Mammary epithelial cell (primary cell): ENCODE data around the gene IFIT2.

ENCODE experiments used
- CTCF ChIP-seq, 2 donors: IDR thresholded peaks in 1 of 2; conservative IDR thresholded peaks in 1 of 2; 2 replicates each; pipeline ENCODE4 v1.5.1; 2011 to 2012; ENCODE audit warnings: inconsistent platforms in 2 of 2, low read length in 2 of 2, mild to moderate bottlenecking in 2 of 2, control low read depth in 1 of 2, low read depth in 1 of 2; ENCODE audit not compliant: insufficient read depth in 1 of 2; ENCODE audit errors: extremely low read depth in 1 of 2
- EZH2 ChIP-seq: IDR thresholded peaks from 2 replicates; pipeline ENCODE4 v1.6.1; 2012; ENCODE audit warnings: low read length, inconsistent platforms, borderline replicate concordance

- TF ChIP-seq CTCF (conservative IDR thresholded peaks at IDR 0.05 in 1 of 2, IDR thresholded peaks at IDR 0.05 in 1 of 2; ENCODE audit: extremely low read depth in 1 of 2, insufficient read depth in 1 of 2, low read depth in 1 of 2, low read length in 2 of 2) (no peak), EZH2 (no peak)
Observed at GRCh38 chr10:89339875-89340274, 38.0 kb downstream of the IFIT2 start.
